GM13977 (cell line): Measurements from ENCODE around the gene TCF25.

Source experiments
- DNase-seq: peaks from one replicate; pipeline ENCODE4 v3.0.0; 2012; ENCODE audit warnings: low spot score
- in situ Hi-C: fragments of 300-500 bp; cut with MboI; formaldehyde crosslinking; loops from one replicate; pipeline ENCODE4 v1.12.0; 2022; ENCODE audit warnings: low sequenced_read_pairs, low pct_unique_long_range_greater_than_20kb, mixed read lengths, inconsistent platforms; ENCODE audit not compliant: unreplicated experiment
- TF ChIP-seq, protein P1 (sequence below): IDR thresholded peaks from 2 replicates; pipeline ENCODE4 v1.5.1; 2012; ENCODE audit warnings: mild to moderate bottlenecking, control low read depth; ENCODE audit not compliant: insufficient read depth; ENCODE audit errors: extremely low read depth, missing control alignments

TCF25 gene

DNA sequence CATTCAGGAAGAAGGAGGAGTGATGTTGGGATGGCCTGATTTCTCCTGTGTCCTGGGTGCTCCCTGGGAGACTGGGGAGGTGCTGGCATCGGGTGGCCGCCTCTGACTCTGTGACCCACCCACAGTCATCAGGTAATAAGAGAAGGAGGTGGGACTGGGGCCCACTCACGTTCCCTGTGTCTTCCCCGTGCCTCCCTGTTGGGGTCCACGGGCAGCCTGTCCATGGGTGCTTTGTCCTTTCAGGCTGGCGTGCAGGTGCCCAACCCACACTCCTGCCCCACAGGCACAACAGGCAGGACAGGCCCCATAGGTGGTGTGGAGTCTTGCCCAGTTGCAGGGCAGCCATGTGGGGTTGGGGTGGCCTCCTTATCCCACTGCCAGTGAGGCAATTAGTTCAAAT is 79.2 kb downstream of the TCF25 start:
- DNase-seq, result no peak
- in situ Hi-C loops, result no loop called here
- TF ChIP-seq, protein P1, sequence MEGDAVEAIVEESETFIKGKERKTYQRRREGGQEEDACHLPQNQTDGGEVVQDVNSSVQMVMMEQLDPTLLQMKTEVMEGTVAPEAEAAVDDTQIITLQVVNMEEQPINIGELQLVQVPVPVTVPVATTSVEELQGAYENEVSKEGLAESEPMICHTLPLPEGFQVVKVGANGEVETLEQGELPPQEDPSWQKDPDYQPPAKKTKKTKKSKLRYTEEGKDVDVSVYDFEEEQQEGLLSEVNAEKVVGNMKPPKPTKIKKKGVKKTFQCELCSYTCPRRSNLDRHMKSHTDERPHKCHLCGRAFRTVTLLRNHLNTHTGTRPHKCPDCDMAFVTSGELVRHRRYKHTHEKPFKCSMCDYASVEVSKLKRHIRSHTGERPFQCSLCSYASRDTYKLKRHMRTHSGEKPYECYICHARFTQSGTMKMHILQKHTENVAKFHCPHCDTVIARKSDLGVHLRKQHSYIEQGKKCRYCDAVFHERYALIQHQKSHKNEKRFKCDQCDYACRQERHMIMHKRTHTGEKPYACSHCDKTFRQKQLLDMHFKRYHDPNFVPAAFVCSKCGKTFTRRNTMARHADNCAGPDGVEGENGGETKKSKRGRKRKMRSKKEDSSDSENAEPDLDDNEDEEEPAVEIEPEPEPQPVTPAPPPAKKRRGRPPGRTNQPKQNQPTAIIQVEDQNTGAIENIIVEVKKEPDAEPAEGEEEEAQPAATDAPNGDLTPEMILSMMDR, result no peak

DNA sequence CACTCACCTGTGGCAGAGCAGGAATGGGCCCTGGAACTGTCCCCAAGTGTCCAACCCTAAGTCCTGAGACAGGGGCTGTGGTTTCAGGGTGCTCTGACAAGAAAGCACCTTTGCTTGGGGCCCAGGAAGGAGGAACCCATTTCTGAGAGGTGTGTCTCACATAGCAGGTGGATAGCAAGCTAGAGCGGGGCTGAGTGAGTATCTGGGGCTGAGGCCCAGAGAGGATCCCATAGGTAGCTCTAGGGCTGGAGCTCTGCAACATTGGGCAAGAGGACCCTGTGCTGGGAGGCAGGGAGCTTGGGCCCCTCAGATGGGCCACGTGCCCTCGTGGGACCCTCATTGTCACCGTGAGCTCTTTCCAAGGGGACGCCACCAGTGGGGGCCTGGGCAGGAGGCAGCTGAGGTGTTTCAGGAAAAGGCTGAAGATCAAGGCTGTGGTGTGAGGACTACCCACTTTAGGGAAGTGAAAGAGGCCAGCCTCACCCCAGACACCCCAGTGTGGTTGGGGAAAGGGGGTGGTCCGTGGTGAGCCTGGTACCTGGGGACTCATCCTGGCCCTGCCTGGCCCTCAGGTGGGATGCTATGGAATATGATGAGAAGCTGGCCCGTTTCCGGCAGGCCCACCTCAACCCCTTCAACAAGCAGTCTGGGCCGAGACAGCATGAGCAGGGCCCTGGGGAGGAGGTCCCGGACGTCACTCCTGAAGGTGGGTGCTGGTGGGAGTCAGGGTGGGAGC is 80.4 kb downstream of the TCF25 start:
- DNase-seq, result peak; percentile 75
- TF ChIP-seq, protein P1, result no peak
- in situ Hi-C loops, result no loop called here

DNA sequence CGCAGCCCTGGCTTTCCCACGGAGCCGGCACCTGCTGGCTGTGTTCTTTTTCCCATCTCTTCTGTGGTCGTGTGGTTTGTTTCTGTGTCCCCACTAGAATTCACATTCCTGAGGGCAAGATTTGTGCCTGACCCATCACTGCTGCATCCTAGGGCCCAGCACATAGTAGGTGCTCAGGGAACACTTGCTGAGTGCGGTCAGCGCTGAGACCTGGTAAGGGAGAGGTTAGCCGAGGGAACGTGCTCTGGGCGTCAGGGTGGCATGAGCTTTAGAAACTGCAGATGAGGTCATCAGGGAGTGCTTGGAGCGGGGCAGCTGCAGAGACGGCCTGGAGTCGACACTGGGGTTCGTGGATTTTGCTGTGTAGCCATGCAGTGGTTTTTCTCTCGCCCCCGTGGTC is 81.1 kb downstream of the TCF25 start:
- in situ Hi-C loops, result no loop called here
- DNase-seq, result no peak

DNA sequence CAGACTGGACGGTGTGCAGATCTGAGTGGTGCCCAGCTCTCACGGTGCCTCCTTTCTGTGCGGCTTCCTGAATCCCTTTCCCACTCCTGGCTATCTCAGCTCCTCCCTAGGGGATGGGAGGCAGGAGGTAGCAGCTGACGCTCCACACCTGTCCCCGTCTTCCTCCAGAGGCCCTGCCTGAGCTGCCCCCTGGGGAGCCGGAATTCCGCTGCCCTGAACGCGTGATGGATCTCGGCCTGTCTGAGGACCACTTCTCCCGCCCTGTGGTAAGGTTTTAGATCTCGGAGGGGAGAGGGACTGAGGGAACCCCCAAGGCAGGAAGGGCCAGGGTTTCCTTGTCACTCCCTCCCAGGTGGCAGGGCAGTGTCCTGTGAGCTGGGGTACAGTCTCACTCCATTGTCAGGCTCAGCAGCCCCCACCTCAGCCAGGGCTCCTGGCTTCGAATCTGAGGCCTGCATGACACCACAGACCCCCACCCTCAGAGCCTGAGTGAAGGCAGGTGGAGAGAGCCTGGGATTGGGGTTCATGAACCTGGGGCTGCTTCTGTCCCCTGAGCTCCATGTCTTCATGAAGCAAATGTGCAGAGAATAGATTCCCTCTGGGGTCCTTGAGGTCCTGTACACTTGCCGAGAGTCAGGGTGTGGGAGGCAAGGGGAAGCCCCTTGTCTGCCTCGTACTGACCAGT is 81.8 kb downstream of the TCF25 start:
- DNase-seq, result no peak
- TF ChIP-seq, protein P1, result no peak
- in situ Hi-C loops, result no loop called here

More for the DNA sequence above, 81.1 kb downstream of the TCF25 start:
- TF ChIP-seq, protein P1, result no peak

DNA sequence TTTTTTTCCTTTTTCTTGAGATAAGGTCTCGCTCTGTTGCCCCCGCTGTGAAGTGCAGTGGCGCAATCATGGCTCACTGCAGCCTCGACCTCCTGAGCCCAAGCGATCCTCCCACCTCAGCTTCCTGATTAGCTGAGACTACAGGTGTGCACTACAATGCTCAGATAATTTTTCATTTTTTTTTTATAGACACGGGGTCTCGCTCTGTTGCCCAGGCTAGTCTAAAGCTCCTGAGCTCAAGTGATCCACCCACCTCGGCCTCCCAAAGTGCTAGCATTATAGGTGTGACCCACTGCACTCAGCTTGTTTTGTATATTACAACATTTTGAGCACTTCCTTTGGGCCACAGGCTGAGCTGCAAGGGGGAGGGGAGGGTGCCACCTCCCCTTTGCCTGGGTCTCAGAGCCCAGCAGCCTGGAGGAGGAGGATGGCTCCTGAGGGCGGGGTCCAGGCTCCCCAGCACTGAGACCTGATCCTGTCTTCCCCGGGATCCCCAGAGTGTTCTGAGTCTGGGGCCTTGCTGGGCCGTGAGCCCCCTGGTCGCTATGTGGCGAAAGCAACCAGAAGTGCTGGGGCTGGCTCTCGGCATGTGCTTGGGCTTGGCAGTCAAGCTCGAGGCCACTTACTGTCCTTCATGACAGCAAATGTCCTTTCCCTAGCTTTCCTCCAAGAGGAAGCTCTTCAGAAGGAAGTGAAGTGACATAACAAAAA is 83.3 kb downstream of the TCF25 start:
- no peak for DNase-seq
- TF ChIP-seq, protein P1, result no peak
- in situ Hi-C loops, result no loop called here

DNA sequence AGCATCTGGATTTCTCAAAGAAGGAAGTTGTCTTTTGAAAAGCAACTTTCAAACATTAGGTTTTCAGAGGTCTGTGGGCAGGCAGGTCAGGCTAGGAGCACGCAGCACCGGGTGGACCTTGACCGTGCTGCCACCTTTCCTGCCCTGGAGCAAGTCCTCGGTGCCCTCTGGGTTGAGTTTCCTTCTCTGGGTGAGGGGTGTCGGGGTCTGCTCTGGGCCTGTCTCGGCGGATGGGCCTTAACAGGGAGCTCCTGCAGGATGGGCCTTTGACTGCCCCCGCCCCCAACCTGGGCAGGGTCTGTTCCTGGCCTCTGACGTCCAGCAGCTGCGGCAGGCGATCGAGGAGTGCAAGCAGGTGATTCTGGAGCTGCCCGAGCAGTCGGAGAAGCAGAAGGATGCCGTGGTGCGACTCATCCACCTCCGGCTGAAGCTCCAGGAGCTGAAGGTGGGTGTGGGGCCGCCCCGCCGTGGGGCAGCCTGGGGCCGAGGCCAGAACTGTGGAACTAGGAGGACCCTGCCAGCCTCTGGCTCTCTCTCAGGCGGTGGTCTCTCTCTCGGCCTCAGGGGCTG is 83.9 kb downstream of the TCF25 start:
- DNase-seq, result no peak
- in situ Hi-C loops, result no loop called here
- TF ChIP-seq, protein P1, result no peak
